ENCODE measurements around the gene SRSF9.
A peak's percentile ranks its signal among the peaks of the same experiment; 100 is the strongest.
"Not testable (repeated sequence)": the region's sequence is repeated elsewhere in the genome, so short reads cannot be mapped to it uniquely, and the experiment has no call there.

The SRSF9 gene

DNA sequence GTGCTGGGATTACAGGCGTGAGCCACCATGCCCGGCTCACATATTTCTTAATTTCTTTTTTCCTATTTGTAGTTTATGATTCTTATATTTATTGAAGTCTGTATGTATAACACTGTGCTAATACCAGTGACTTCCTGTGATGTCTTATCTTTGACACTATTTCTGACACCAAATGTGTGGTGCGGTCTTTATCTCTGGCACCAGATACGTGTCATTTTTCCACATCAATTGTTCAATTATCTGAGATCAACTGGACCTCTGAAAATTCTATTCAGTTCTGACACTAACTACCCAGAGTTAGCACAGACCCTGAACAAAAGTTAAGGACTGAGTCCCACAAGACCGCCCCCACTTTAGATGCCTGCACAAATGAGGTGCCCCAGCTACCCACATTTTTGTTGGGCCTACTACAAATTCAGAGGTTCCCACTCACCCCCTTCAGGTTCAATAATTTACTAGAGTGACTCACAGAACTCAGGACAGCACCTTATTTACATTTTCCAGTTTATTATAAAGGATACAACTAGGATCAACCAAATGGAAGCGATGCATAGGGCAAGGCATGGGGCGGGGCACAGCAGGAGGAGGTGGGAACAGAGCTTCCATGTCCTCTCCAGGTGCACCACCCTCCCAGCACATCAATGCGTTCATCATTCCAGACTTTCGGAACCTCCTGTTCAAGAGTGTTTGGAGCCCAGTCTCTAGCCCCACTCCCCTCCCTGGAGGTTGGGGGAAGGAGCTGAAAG is 11.6 kb upstream of the SRSF9 start:
- no peak for DNase-seq

DNA sequence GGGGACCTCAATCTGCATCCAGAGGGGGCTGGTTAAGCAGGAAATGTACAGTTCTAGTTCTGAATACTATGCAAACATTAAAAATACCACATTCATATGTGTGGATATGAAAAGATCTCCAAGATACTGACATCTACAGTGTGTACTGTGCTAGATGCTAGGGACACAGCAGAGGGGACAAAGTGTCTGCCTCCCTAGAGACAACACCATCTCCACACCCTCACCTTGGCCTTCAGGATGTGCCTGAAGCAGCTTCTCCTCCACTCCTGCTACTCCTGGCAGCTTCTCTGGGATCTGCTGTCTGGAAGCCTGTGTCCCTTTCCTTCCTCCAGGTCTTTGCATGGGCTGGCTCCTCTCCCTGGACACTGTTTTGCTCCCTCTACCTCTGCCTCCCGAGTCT is 10.7 kb upstream of the SRSF9 start:
- DNase-seq, result no peak

DNA sequence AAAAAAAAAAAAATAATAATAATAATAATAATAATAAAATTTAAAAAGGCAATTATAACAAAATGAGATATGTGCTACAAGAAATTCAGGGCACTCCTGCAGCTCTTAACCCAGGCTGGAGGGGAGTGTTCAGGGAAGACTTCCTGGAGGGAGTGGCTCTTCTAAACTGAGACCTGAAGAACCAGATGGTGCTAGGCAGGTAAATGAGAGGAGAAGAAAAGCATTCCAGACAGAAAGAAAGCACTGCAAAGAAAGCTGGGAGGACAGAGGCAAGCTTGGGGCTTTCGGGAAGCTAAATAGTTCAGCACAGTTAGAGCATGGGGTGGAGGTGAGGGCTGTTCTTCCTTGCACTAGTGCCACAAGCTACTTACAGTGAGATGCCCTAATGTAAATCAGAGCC is 9.9 kb upstream of the SRSF9 start:
- DNase-seq, result no peak

DNA sequence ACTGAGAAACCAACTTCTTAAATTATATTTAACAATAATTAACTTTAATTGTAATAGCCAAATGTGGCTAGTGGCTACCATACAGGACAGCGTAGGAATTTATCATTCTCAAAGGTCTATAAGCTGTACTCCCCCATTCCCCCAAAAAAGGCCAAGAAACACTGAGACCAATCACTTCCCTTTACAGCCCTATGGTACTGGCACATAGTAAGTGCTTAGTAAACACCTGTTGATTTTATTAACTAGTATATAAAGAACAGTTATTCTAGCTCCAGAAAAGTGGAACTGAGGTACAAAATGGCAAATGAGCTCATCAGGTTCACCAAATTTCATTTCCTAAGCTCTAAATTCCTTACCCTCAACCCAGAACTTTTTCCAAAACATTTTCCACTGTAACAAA is 6.1 kb upstream of the SRSF9 start:
- DNase-seq, result no peak

DNA sequence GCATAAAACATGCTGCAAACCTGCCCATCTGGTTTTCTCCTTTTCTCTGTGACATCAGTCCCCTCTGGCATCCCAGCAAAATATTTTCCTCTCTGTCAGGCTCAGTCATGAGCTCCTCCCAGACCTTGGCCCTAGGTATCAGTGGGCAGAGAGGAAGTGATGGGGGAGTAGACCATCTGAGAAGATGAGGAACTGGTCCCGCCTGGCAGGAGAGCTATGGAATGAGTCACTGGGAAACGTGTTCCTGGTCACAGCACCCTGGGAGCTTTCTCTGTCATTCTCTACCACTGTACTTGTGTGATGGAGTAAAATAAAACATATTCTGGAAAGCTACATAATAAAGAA is 5.0 kb upstream of the SRSF9 start:
- peak; percentile 90 for DNase-seq

DNA sequence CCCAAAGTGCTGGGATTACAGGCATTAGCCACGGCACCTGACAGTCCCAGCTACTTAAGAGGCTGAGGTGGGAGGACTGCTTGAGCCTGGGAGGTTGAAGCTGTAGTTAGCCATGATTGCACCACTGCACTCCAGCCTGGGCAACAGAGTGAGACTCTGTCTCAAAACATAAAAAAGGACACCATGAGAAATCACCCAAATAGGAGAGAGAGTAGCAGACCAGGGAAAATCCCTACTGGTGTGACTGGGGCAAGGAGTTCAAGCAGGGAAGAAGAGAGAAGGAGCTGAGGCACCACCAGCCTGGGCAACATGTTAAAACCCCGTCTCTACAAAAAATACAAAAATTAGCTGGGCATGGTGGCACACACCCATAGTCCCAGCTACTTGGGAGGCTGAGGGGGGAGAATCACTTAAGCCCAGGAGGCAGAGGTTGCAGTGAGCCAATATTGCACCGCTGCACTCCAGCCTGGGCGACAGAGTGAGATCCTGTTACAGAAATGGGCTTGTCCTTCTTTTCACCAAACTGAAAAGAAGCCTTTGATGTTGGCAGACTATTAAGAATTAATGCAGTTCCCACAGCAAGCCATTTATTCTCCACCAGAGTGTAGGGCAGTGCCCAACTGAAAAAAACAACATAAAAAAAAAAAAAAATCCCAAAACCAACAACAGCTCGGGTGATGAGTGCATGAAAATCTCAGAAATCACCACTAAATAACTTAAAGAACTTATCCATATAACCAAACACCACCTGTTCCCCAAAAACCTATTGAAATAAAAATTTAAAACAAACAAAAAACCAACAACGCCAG is 4.5 kb upstream of the SRSF9 start:
- DNase-seq, result peak; percentile 47

DNA sequence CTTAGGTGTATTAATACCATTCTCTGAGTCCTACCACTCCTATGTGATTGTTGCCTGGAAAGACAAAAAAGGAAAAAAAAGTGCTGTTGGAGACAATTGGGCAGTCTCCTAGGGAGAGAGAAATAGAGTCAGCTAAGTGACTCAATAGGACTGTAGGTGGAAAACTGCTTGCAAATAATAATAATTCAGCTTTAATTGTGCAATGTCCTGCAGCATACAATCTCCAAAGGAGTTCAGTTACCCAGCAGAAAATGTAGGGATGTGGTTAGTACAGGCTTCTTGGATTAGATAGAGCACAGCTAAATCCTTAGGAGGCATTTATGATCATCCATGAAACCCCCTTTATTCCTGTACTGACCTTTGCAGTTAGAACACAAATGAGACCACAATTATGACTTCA is 3.0 kb upstream of the SRSF9 start:
- DNase-seq, result peak; percentile 55

DNA sequence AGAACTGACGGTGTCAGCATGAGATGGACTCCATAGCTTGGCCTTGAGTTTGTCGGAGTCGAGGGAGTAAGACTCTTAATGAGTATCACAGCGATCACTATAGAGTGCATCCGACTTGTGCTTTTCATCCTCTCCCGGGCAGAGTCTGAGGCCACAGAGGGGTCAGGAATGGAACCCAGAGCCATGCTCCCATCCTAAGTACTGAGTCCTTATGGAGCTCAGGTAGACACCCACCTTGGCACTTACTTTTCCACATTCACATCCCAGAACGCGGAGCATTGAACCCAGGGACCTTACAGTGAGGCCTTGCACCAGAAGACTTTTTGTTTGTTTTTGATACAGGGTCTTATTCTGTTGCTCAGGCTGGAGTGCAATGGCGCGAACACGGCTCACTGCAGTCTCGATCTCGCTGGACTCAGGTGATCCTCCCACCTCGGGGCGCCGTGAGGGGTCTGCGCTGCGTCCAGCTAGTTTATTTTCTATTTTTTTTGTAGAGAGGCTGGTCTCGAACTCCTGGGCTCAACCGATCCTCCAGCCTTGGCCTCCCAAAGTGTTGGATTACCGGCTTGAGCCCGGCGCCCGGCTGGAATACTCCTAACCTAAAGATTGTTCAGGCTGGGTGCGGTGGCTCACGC is 719 bp upstream of the SRSF9 start:
- DNase-seq, result no peak

DNA sequence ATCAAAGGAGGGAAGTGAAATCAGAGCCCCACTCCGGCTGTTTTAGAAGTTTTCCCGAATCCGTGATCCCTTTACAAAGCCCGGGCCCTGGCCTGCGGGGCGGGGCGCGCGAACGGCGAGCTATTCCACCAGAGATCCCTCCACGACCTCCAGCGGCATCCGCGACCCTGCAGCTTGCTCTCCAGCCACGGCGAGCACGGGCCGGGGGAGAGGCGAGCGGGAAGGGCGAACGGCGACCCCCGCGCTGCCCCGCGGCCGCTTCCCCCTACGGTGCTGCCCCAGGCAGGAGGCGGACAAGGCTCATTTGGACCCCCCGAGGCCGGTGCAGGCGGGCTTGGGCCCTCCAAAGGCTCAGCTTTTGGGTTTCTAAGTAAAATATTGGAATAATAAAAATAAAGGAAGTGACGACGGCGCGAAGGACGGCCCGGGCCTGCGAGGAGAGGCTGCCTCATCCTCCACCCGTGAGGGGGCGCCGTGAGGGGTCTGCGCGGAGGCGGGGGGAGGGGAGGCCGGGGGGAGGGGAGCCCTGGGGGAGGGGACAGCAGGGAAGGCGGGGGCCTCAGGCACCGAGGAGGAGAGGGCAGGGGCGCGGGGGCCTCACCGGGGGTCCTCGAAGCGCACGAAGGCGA is 613 bp downstream of the SRSF9 start:
- no peak for DNase-seq

DNA sequence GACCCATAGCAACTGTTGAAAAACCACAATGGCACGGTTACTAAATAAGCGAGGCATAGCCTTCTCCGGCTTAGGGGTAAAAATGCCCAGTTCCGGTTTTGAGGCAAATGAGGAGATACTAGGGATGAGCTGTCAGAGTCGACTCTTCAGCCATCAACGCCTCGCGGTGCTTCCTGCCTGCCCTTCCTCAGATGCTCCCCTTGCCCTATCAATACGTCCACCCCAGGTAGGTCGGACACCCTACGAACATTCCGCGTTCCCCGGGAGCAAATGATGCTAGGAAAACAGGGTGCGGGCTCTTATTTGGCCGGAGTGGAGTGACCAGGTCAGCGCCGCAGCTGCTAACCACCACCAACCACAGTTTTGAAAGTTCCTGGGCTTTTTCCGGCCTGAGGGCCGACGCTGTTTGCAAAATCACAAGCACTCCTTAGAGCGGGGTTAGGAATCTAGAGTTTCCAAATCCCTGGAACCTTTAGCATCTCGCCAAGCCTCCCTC is 1.2 kb downstream of the SRSF9 start:
- DNase-seq, result peak; percentile 81

DNA sequence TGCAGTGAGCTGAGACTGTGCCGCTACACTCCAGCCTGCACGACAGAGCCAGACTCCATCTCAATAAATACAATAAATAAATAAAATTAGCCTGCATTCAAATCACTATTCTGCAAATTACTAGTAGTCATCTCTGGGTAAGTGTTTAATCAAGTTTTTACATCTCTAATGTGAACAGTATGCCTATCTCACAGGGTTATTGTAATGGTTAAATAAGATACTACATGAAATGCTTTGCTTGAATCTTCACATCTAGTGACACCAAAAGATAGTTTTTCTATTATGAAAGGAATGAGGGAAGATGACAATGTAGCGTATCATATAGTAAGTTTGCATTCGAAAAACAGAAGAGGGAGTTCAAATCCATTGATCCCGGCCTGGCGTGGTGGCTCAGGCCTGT is 2.1 kb downstream of the SRSF9 start:
- DNase-seq, result no peak

DNA sequence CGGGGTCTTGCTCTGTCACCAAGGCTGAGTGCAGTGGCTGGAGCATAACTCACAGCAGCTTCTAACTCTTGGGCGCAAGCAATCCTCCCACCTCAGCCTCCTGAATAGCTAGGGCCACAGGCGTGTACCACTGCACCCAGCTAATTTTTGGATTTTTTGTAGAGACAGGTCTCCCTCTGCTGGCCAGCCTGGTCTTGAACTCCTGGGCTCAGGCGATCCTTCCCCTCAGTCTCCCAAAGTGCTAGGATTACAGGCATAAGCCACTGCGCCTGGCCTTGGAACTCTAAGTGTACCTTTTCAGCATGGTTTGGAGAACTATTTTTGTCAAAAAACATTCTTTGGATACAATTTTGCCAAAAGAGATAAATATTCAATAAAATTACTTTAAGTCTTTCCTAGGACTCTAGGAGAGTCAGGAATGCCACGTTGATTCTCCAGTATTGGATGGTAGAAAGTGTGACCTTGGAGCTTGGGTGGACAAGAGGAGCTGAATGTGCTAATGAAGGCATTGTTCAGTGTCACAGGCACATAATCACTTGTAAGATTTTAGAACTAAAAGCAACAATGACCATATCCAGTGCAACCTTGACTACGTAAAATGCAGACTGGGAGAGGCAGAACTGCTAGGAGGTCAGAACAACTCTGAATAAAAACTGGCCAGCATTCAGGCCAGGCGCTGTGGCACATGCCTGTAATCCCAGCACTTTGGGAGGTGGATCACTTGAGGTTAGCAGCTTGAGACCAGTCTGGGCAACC is 2.8 kb downstream of the SRSF9 start:
- peak; percentile 47 for DNase-seq

DNA sequence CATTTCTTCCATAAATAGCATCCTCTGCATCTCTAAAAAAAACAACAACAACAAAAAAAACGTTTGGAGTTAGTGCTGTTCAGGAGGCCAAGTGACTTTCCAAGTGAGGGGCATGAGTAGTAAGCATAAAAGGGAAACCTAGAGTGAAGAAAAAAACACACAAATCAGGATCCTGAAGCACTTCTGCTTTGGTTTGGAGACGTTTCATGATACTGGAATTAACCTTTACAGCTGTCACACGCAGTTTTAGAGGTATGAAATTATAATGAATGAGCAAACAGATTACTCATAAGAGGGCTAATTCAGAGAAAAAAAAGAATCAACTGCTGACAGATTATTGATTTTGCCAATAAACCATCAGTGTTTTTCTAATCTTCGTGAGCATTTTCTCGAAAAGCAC is 3.8 kb downstream of the SRSF9 start:
- DNase-seq, result peak; percentile 49

DNA sequence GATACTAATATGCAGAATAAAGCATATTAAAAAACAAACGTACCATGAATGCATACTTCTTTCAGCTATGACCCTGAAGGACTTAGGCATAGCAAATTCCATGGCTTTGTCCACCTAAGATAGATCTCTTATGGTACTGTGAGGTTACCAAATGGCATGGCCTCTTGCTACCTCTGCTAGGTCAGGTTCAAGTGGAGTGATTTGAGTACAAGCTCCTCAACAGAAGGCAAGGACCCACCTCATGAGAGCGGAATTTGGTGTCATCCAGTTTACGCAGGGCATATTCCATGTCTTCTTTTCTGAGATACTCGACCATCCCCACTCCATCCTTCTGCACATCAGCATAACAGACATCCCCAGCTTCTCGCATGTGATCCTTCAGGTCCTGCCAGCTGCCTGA is 5.8 kb downstream of the SRSF9 start:
- DNase-seq, result no peak

DNA sequence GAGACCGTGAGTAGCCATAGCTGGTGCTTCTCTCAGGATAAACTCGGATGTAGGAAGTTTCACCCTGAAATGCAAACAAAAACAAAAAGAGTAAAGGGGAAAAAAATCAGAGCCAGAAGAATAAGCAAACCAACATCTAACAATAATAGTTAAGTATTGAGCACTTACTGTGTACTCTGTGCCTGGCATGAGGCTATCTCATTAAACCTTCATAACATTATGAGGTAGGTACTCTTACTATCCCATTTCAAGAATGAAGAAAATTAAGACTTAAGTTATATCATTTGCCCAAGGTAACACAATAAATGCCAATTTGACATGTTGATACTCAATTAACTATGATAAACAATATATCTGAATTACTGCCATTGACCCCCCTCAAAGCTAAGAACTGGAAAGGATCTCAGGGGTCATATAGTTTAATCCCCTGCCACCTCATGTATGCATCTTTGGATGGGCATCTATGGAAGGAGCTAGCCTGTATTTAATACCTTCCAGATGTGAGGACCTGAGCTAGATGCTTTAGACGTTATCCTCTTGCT is 7.4 kb downstream of the SRSF9 start:
- DNase-seq, result no peak

DNA sequence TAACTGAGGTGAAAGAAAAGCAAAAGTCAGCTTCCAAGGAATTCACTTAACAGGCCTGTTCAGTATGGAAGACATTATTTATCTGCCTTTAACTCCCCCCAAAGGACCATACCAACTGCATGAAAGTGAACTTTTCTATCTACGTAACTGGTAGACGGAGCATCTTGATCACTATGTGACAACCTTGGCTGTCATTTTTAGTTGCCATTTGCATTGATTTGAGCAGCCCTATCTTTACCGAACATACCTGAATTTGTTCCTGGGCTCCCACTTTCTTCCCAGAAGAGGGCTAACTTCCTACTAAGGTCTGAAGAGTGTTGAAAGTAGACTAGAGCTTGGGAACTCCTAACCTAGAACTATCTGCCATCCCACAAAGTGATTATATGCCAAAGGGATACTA is 9.4 kb downstream of the SRSF9 start:
- DNase-seq, result no peak

DNA sequence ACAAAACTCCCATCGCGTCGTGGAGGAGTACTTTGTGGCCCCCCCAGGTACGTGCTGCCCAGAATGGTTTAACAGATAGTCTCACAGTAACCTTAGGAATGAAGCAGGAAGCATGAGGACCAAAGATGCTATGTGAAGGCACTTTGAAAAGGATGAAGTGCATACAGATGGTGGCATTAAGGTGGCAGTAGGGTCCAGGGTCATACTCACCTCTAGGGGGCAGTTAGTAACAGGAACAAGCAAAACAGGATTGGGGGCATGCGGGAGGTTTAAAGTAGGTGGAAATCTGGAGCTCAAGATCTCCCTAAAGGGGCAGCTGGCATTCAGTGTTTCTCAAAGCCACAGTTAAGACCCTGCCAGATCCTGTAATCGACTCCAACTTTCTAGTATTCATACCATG is 12.4 kb downstream of the SRSF9 start:
- DNase-seq, result no peak

DNA sequence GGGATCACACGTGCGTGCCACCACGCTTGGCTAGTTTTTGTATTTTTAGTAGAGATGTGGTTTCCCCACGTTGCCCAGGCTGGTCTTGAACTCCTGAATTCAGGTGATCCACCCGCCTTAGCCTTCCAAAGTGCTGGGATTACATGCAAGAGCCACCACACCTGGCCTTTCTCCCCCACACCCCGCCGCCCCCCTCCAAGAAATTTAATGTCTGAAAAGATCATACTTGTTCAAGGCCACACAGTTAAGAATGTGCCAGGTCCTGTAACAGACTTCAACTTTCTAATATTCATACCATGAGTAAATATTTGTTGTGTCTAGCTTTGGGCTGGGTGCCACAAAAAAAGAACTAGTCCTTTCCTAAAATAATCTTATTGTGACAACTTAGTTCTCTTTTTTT is 14.2 kb downstream of the SRSF9 start:
- no peak for DNase-seq

DNA sequence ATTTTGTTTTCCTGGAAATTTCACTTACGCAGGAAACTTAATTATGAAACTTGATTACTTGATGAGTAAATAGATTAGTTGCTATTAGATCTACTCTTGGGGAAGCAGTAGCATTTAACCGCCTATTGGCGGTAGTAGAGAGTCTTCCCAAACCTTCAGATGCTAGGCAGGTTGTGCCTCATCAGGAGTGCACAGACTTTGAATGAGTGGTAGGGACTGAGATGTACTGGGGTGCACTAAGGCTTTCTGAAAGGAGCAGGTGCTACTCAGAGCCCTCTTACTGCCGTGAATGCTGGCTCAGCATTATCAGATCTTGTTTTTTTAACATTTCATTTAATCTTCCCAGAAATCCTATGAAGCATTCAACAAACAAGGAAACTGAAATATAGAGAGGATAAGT is 15.6 kb downstream of the SRSF9 start:
- peak; percentile 46 for DNase-seq

DNA sequence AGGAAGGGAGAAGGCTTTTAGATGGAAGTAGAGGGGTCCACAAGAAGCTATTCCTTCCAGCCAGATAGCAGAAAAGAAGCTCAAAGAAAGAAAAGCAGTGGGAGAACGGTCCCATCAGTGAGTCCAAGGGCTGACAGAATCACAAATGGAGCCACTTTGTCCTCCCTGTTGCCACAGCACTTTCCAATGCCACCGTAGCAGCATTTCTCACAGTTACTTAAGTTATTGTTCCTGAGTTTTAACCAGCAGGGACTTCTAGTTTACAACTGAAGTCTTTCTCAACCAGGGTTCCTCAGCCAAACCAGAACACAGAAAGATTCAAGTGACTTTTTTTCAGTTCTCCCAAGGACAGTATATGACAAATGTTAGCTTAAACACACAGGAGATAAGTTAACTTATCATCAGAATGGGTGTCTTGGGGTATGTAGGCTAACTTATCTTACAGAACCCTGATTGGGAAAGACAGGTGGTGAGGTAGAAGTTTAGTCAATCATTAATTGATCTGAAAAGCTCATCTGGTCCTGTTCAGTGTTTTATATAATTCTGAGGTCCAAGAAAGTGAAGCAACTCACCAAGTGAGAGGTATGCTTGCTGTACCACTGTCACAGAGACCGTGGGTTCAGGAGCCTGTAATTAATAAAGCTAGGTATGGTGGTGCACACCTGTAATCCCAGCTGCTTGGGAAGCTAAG is 16.3 kb downstream of the SRSF9 start:
- DNase-seq, result no peak

DNA sequence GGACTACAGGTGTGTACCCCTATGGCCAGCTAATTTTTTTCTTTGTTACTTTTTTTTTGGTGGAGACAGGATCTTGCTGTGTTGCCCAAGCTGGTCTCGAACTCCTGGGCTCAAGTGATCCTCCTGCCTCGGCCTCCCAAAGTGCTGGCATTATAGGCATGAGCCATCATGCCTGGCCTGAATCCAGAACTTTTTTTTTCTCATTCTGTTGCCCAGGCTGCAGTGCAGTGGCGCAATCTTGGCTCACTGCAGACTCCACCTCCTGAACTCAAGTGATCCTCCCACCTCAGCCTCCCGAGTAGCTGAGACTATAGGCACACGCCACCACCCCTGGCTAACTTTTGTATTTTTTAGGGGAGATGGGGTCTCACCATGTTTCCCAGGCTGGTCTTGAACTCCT is 17.0 kb downstream of the SRSF9 start:
- DNase-seq, result not testable (repeated sequence)

DNA sequence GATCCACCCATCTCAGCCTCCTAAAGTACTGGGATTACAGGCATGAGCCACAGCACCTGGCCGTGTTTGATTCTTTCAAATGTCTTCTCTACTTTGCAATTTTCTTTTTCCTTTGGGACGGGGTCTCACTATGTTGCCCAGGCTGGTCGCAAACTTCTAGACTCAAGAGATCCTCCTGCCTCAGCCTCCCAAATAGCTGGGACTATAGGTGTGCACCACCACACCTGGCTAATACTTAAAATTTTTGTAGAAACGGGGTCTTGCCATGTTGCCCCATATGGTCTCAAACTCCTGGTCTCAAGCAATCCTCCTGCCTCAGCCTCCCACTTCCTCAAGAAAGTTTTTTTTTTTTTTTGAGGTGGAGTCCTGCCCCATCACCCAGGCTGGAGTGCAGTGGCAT is 21.6 kb downstream of the SRSF9 start:
- DNase-seq, result no peak
